LHCN-M2 (cell line): Measurements from ENCODE around the gene SOCS4. TPM values are rescaled to one million over a fixed set of nuclear protein-coding genes. Genes with fewer than 3 reads are reported as not detected.
"Not testable (repeated sequence)": the region's sequence is repeated elsewhere in the genome, so short reads cannot be mapped to it uniquely, and the experiment has no call there.

Source experiments
- DNase-seq: peaks from one replicate; pipeline ENCODE4 v3.0.0-alpha.2; 2012; ENCODE audit warnings: low read depth
- polyA plus RNA-seq: library from polyadenylated mRNA; unstranded; fragments of >200 nt; gene quantifications from one replicate; pipeline ENCODE4 v1.2.1, GENCODE V29; 2012; ENCODE audit warnings: missing spikeins
- total RNA-seq: library from RNA; depleted of rRNA; stranded (reverse); fragments of >200 nt; gene quantifications from 2 replicates; pipeline ENCODE4 v1.2.3, GENCODE V29; 2014; rRNA removed

Gene SOCS4
- total RNA-seq: 21.7 and 33.9 TPM in 2 replicates
- 4.6 TPM for polyA plus RNA-seq

GRCh38 chr14:55026793-55027561, at the start of gene SOCS4, which contains the start of gene WDHD1:
Gene SOCS4, plus strand, starts transcription at chr14:55027236. Its CDS starts 15,806 bp downstream, at chr14:55043042.
Gene WDHD1, minus strand, starts transcription at chr14:55027099. Its CDS starts 312 bp downstream, at chr14:55026787.
- peak; percentile 92 for DNase-seq

GRCh38 chr14:54979039-54979438, 48.0 kb upstream of the SOCS4 start:
- DNase-seq: no peak

GRCh38 chr14:54981698-54982097, 45.3 kb upstream of the SOCS4 start:
- peak; percentile 19 for DNase-seq

- DNase-seq: no peak
Measured at GRCh38 chr14:54985156-54985555, 41.9 kb upstream of the SOCS4 start.

DNA sequence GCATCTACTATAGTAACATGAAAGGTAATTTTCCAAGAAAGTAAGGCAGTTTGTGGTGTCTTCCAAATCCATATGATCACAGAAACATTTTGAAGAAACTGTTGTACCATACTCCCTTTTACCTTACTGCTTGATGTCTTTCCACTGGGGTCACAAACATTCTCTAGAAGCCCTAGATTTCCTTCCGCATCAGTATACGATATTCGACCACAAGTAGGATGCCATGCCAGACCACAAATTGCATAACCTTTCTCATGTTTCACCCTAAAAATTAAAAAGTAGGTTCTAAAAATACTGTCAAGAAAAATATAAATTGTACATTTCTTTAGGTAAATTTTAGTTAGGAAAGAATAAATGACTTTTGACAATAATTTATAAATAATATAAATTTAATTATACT, 26.7 kb upstream of the SOCS4 start:
- DNase-seq: peak; percentile 49

GRCh38 chr14:55005071-55005470, 22.0 kb upstream of the SOCS4 start:
- no peak for DNase-seq

DNA sequence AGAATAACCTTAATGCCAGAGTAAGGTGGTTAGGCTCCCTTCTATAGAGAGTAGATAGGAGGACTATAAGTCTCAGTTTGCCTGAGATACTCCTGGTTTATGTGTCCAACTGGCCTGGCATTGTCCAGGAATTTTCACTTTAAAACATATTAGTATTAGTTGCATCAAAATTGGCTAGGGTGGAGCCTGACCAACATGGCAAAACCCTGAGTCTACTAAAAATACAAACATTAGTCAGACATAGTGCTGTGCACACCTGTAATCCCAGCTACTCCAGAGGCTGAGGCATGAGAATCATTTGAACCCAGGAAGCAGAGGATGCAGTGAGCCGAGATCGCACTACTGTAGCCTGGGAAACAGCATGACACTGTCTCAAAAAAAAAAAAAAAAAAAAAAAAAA, 12.0 kb upstream of the SOCS4 start:
- no peak for DNase-seq

GRCh38 chr14:55019968-55020554, 7.0 kb upstream of the SOCS4 start:
- no peak for DNase-seq

- DNase-seq: not testable (repeated sequence)
Measured at GRCh38 chr14:55024365-55024764, 2.7 kb upstream of the SOCS4 start.

DNA sequence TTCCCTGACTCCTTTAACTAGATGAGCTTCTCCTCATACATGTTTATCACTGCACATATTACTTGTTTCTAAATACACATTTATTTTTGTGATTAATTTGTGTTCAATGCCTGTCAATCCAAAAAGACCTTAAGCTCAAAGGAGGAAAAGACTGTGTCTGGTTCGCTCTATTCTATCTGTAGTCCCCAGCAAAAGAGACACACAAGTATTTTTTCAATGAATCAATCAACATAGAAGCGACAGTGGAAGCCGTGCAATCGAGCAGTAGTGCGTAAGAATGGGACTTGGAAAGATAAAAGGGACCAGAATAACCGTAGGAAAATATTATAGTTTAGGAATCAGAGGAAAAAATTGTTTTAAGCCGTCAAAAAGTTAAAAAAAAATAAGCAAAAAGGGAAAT, 1.1 kb upstream of the SOCS4 start:
- no peak for DNase-seq

DNA sequence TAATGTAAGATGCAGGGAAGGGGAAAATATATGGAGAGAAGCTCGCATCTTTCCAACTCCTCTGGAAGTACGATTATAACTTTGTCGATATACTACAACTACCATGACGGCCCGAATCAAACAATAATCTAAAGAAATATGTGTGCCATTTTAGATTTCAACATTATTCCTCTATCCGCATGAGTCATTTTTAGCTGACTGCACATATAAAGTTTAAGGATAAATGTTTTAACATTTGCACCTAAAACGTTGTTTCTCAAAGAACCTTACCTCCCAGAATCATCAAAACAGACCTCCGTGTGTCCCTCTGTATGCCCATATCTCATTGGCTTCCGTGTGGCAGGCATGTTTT, 619 bp upstream of the SOCS4 start:
- no peak for DNase-seq

GRCh38 chr14:55028066-55028465, 1.0 kb downstream of the SOCS4 start:
- DNase-seq: no peak

DNA sequence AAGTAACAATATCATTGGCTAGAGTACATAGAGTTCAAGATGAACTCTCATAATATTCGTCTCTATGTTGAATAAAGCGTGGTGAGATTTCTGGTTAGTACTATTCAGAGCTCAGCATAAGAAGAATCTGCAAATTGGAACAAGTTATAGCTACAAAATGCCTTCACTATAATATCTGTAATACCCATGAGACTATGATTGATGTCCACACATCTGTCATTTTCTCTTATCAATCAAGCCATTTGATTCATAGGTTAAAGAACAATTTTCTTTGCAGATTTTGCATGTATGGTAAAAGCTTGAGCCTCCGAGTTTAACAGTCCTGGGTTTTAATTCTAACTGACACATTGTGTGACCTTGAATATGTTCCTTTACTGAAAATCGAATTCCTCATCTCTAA, 1.4 kb downstream of the SOCS4 start:
- DNase-seq: no peak

- DNase-seq: no peak
Measured at GRCh38 chr14:55031190-55031589, 4.2 kb downstream of the SOCS4 start.

- DNase-seq: not testable (repeated sequence)
Measured at GRCh38 chr14:55037995-55038394, 11.0 kb downstream of the SOCS4 start.

- DNase-seq: no peak
Measured at GRCh38 chr14:55038708-55039107, 11.7 kb downstream of the SOCS4 start.

GRCh38 chr14:55043528-55043927, 16.5 kb downstream of the SOCS4 start:
- no peak for DNase-seq

GRCh38 chr14:55045087-55045486, 18.1 kb downstream of the SOCS4 start:
- DNase-seq: no peak

DNA sequence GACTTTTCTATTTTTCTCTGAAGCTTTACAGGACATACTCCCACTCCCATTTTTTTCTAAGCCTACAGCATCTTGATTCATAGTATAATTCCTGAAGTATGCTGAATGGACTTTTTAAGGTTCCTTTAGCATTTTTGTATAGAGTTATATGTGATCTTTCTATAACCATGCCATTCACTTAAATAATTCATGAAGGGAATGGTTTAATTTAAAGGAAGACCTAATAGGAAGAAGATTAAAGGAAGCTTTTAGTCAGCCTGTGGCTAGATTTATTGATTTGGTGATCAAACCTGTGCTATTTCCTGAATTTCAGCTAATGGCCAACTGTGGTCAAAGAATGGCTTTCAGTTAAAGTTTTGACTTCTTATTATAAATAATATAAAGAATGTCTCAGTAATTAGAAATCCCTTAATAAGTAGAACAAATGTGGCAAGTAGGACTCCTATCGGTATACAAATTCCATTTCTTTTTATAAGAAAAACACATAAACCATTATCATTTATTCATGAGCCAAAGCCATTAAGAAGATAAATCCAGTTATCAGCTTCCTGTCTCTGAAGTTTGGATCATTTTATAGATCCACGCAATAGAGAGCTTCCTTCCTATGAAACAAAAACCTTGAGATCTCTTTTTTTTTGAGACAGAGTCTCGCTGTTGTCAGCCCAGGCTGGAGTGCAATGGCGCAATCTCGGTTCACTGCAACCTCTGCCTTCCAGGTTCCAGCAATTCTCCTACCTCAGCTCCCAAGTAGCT, 20.4 kb downstream of the SOCS4 start:
- no peak for DNase-seq

DNA sequence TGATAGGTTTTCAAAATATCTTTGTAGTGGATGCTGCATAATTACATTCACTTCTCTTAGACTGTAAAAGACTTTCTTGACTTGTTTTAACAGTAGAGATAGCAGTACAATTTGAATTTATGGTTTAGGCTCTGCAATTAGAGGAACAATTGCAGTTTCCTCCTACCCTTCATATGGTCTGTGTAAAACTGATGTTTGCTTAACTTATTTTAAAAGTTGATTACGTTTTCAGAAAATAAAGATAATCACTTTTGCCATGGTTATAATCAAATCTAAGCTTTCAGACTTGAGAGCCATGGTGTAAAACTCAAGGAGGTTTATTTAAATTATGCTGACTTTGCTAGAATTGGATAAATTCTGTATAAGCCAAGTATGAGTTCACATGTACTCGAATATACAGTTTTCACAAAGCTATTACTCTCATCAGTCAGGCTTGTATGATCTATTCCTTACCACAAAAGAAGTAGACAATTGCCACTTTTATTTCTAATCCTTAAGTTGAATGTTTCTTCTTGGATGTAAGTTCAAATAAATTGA, 21.9 kb downstream of the SOCS4 start:
- no peak for DNase-seq

- no peak for DNase-seq
Measured at GRCh38 chr14:55051165-55051422, 24.1 kb downstream of the SOCS4 start.

GRCh38 chr14:55051423-55052268, 24.6 kb downstream of the SOCS4 start, which contains the start of gene MAPK1IP1L:
Gene MAPK1IP1L, plus strand, starts transcription at chr14:55051647. Its CDS starts 10,037 bp downstream, at chr14:55061684.
- DNase-seq: peak; percentile 91
